Stimulated activated CD8-positive, alpha-beta memory T cell treated with anti-CD3 and anti-CD28 coated beads, Interleukin-15, amount 100 ng/mL, for 4 hours (primary cell): ENCODE results near the gene BUB1B.

Source experiments
- DNase-seq, 2 donors: peaks; one replicate each; pipeline ENCODE4 v3.0.0-alpha.2; 2020; ENCODE audit warnings: low read depth in 2 of 2

Gene BUB1B

GRCh38 chr15:40254452-40254851 lies 93.6 kb downstream of the BUB1B start:
- DNase-seq, result no peak

GRCh38 chr15:40255033-40255432 lies 94.2 kb downstream of the BUB1B start:
- no peak for DNase-seq

- no peak for DNase-seq
These were observed 95.9 kb downstream of the BUB1B start for GRCh38 chr15:40256638-40257235.

- no peak for DNase-seq
These were observed 97.0 kb downstream of the BUB1B start for GRCh38 chr15:40257656-40258450.

- no peak for DNase-seq
These were observed 97.7 kb downstream of the BUB1B start for GRCh38 chr15:40258544-40258943.

GRCh38 chr15:40259021-40259420 lies 98.2 kb downstream of the BUB1B start:
- no peak for DNase-seq

GRCh38 chr15:40263024-40263754 lies 102.3 kb downstream of the BUB1B start:
- no peak for DNase-seq

- no peak for DNase-seq
These were observed 103.7 kb downstream of the BUB1B start for GRCh38 chr15:40264321-40265153.

- no peak for DNase-seq
These were observed 104.5 kb downstream of the BUB1B start for GRCh38 chr15:40265355-40265754.

- no peak for DNase-seq
These were observed 105.0 kb downstream of the BUB1B start for GRCh38 chr15:40265875-40266274.

GRCh38 chr15:40266828-40267304 lies 106.0 kb downstream of the BUB1B start:
- no peak for DNase-seq

- no peak for DNase-seq
These were observed 106.8 kb downstream of the BUB1B start for GRCh38 chr15:40267670-40268069.

GRCh38 chr15:40269604-40270003 lies 108.7 kb downstream of the BUB1B start:
- DNase-seq, result no peak

- no peak for DNase-seq
These were observed 109.6 kb downstream of the BUB1B start for GRCh38 chr15:40270246-40270995.
